SK-N-SH treated with all-trans-retinoic acid at 6 μM for 48 hours (cell line): ENCODE measurements around the gene RPA4.

Source experiments
- ARNTL ChIP-seq: fragments of 450-650 bp; formaldehyde crosslinking; IDR thresholded peaks from 2 replicates; pipeline ENCODE4 v1.5.0; 2020; ENCODE audit warnings: low read depth, mild to moderate bottlenecking, moderate library complexity, borderline replicate concordance
- PPARA ChIP-seq: fragments of 250-450 bp; sonication (Bioruptor Pico); IDR thresholded peaks from 2 replicates; pipeline ENCODE4 v1.5.0; 2020; ENCODE audit warnings: mild to moderate bottlenecking, borderline replicate concordance
- ZFP3 ChIP-seq: fragments of 250-450 bp; sonication (Bioruptor Pico); IDR thresholded peaks from 2 replicates; pipeline ENCODE4 v1.5.0; 2020; ENCODE audit warnings: mild to moderate bottlenecking, moderate library complexity
- TF ChIP-seq, protein P1 (sequence below): fragments of 250-450 bp; sonication (Bioruptor Pico); IDR thresholded peaks from 2 replicates; pipeline ENCODE4 v1.5.1; 2021; ENCODE audit warnings: mild to moderate bottlenecking, moderate library complexity
- TF ChIP-seq, protein P2 (sequence below): fragments of 250-450 bp; sonication (Bioruptor Pico); IDR thresholded peaks from 2 replicates; pipeline ENCODE4 v1.8.0; 2021; ENCODE audit warnings: low read depth, mild to moderate bottlenecking, moderate library complexity, borderline replicate concordance
- TF ChIP-seq, protein P3 (sequence below): fragments of 250-450 bp; sonication (Bioruptor Pico); IDR thresholded peaks from 2 replicates; pipeline ENCODE4 v1.5.0; 2020; ENCODE audit warnings: mild to moderate bottlenecking, moderate library complexity

DNA sequence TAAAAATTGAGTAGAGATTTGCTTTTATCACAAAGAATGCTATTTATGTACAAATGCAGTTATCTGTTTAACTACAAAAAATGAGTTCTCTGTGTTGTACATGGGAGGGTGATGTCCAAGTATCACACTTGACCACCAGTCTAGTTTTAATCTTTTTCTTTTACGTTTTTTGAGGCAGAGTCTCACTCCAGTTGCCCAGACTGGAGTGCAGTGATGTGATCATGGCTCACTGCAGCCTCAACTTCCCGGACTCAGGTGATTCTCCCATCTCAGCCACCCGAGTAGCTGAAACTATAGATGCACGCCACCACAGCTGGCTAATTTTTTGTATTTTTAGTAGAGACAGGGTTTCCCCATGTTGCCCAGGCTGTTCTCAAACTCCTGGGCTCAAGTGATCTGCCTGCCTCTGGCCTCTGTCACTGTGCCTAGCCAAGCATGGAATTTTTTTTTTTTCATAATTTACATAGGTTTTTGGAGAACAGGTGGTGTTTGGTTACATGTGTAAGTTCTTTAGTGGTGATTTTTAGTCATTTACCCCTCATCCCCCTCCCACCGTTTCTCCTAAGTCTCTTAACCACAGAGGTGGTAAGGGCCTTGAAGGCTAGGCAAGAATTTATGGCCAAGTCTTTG is 47.9 kb upstream of the RPA4 start:
- no peak for TF ChIP-seq ARNTL (CRISPR knock-in tag)
- TF ChIP-seq, protein P1, sequence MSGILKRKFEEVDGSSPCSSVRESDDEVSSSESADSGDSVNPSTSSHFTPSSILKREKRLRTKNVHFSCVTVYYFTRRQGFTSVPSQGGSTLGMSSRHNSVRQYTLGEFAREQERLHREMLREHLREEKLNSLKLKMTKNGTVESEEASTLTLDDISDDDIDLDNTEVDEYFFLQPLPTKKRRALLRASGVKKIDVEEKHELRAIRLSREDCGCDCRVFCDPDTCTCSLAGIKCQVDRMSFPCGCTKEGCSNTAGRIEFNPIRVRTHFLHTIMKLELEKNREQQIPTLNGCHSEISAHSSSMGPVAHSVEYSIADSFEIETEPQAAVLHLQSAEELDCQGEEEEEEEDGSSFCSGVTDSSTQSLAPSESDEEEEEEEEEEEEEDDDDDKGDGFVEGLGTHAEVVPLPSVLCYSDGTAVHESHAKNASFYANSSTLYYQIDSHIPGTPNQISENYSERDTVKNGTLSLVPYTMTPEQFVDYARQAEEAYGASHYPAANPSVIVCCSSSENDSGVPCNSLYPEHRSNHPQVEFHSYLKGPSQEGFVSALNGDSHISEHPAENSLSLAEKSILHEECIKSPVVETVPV (CRISPR knock-in tag): no peak
- TF ChIP-seq, protein P2, sequence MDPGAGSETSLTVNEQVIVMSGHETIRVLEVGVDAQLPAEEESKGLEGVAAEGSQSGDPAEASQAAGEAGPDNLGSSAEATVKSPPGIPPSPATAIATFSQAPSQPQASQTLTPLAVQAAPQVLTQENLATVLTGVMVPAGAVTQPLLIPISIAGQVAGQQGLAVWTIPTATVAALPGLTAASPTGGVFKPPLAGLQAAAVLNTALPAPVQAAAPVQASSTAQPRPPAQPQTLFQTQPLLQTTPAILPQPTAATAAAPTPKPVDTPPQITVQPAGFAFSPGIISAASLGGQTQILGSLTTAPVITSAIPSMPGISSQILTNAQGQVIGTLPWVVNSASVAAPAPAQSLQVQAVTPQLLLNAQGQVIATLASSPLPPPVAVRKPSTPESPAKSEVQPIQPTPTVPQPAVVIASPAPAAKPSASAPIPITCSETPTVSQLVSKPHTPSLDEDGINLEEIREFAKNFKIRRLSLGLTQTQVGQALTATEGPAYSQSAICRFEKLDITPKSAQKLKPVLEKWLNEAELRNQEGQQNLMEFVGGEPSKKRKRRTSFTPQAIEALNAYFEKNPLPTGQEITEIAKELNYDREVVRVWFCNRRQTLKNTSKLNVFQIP (CRISPR knock-in tag): no peak
- TF ChIP-seq, protein P3, sequence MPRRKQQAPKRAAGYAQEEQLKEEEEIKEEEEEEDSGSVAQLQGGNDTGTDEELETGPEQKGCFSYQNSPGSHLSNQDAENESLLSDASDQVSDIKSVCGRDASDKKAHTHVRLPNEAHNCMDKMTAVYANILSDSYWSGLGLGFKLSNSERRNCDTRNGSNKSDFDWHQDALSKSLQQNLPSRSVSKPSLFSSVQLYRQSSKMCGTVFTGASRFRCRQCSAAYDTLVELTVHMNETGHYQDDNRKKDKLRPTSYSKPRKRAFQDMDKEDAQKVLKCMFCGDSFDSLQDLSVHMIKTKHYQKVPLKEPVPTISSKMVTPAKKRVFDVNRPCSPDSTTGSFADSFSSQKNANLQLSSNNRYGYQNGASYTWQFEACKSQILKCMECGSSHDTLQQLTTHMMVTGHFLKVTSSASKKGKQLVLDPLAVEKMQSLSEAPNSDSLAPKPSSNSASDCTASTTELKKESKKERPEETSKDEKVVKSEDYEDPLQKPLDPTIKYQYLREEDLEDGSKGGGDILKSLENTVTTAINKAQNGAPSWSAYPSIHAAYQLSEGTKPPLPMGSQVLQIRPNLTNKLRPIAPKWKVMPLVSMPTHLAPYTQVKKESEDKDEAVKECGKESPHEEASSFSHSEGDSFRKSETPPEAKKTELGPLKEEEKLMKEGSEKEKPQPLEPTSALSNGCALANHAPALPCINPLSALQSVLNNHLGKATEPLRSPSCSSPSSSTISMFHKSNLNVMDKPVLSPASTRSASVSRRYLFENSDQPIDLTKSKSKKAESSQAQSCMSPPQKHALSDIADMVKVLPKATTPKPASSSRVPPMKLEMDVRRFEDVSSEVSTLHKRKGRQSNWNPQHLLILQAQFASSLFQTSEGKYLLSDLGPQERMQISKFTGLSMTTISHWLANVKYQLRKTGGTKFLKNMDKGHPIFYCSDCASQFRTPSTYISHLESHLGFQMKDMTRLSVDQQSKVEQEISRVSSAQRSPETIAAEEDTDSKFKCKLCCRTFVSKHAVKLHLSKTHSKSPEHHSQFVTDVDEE (CRISPR knock-in tag): no peak
- no peak for TF ChIP-seq ZFP3 (CRISPR knock-in tag)
- no peak for TF ChIP-seq PPARA (CRISPR knock-in tag)
